Stimulated activated CD4-positive, alpha-beta T cell treated with anti-CD3 and anti-CD28 coated beads, Interleukin-15, amount 100 ng/mL, for 24 hours (primary cell): ENCODE results near the gene MFNG.
A peak's percentile ranks its signal among the peaks of the same experiment; 100 is the strongest.
"Not testable (repeated sequence)": the region's sequence is repeated elsewhere in the genome, so short reads cannot be mapped to it uniquely, and the experiment has no call there.

Source experiments
- DNase-seq: peaks from one replicate; pipeline ENCODE4 v3.0.0-alpha.2; 2020

The MFNG gene, protein sequence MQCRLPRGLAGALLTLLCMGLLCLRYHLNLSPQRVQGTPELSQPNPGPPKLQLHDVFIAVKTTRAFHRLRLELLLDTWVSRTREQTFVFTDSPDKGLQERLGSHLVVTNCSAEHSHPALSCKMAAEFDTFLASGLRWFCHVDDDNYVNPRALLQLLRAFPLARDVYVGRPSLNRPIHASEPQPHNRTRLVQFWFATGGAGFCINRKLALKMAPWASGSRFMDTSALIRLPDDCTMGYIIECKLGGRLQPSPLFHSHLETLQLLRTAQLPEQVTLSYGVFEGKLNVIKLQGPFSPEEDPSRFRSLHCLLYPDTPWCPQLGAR

DNA sequence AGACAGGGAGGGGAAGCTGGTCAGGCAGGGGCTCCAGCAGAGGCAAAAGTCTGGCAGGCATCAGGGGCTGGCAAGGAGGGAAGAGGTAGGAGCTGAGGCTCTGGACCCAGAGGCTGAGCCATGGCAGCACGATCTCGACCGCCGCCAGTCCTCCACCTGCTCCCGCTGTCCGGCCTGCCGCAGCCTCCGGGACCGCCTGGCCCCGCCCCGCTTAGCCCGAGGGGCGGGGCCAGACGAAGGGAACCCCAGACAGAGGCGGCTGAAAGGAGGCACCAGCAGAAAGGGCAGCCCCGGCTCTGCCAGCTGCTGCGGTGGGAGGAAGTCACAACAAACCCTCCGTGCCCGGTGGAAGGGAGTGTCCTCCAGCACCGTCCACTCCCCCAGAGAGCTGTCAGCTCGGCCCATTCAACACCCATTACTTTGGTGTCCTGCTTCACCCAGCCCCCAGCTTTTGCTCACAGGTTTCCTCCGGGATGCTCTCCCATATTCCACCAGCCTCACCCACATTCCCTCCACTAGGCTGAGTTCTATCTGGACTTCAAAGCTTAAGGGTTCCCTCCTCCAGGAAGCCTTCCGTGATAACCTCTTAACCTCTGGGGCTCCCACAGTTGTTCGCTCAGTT lies at the start of gene MFNG:
TSS of gene MFNG (minus strand) at position 161 of the 622 bp plus-strand sequence. CDS start 207 bp downstream, outside the sequence.
- peak; percentile 86 for DNase-seq

DNA sequence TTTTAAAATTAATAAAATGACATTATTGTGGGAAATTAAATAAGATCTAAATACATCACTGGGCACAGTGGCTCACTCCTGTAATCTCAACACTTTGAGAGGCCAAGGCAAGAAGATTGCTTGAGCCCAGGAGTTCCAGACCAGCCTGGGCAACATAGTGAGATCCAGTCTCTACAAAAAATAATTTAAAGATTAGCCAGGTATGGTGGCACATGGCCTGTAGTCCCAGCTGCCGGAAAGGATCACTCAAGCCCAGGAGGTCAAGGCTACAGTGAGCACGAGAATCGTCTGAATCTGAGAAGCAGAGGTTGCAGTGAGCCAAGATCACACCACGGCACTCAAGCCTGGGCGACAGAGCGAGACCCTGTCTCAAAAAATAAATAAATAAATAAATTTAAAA lies 49.0 kb upstream of the MFNG start:
- DNase-seq, result no peak

DNA sequence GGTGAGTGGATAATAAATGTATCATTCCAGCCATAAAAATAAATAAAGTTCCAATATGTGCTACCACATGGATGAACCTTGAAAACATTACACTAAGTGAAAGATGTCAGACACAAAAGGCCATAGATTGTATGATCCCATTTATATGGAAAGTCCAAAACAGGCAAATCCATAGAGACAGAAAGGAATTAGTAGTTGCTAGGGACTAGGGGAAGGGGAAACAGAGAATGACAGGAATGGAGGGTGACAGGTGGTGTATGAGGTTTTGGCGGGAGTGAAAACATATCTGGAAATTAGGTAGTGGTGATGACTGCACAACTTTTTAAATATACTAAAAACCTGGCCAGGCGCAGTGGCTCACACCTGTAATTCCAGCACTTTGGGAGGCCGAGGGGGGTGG lies 48.3 kb upstream of the MFNG start:
- no peak for DNase-seq

DNA sequence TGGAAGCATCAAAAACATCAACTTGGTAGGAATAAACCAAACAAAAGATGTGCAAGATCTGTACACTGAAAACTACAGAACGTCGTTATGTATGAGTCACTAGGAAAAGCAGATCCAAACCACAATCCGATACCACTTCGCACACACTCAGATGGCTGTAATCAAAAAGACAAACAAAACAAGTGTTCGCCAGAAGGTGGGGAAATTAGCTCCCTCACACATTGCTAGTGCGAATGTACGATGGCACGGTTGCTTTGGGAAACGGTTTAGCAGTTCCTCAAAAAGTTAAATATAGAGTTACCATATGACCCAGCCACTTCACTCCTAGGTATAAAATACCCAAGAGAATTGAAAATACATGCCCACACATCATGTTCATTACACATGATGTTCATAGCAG lies 47.8 kb upstream of the MFNG start:
- peak; percentile 14 for DNase-seq

DNA sequence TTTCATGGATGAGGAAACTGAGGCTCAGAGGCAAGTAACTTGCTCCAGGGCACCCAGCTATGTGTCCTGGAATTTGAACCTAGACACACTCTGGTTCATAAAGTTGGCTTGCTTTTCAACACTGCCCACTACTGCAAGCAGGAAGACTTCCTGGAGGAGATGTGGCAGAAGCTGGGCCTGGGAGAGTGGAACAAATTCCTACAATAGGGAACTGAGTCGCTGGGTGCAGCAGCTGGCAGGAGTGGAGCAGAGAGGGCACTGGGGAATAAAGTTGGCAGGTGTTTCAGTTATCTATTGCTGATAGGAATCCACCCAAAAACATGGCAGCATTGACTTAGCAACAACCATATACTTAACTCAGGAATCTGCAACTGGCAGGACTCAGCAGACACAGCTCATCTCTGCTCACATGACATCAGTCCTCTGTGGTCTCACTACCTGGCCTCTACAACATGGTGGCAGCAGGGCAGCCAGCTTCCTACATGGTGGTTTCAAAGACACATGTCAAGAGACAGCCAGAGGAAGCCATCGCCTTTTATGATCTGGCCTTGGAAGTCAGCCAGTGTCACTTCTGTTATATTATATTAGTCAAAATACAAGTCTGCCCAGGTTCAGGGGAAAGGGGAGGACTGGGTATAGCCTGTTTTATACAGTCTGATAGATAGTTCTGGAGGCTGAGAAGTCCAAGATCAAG lies 43.6 kb upstream of the MFNG start:
- no peak for DNase-seq

DNA sequence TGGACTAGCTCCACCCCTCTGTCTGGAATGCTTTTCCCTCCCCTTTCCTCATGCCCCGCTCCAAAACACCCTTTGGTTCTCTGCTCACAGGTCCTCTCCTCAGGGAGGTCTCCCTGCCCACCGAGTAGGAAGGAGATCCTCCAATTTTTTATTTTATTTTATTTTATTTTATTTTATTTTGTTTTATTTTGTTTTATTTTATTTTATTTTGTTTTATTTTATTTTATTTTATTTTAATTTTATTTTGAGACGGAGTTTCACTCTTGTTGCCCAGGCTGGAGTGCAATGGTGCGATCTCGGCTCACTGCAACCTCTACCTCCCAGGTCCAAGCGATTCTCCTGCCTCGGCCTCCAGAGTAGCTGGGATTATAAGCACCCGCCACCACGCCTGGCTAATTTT lies 41.8 kb upstream of the MFNG start:
- not testable (repeated sequence) for DNase-seq

DNA sequence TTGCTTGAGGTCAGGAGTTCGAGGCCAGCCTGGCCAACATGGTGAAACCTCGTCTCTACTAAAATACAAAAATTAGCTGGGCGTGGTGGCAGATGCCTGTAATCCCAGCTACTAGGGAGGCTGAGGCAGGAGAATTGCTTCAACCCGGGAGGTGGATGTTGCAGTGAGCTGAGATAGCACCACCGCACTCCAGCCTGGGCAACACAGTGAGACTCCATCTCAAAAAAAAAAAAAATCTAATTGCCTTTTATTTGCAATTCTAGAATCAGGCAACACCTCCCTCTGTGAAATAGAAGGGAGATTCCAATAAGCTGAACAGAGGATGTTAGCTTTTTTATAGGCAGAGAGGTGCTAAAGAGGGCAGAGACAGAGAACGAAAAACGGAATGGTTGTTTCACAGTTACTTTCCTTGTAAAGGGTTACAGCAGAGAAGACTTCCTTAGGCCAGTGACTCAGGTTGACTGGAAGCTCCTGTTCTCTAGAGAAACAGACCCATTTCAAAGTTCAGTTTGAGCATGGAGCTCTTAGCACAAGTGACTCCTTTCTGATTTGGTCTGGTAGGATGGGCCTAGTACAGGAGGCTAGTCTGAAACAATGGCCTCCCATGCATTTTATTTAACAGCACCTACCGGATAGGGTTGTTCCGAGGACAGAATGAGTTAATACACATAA lies 41.0 kb upstream of the MFNG start:
- DNase-seq, result not testable (repeated sequence)

DNA sequence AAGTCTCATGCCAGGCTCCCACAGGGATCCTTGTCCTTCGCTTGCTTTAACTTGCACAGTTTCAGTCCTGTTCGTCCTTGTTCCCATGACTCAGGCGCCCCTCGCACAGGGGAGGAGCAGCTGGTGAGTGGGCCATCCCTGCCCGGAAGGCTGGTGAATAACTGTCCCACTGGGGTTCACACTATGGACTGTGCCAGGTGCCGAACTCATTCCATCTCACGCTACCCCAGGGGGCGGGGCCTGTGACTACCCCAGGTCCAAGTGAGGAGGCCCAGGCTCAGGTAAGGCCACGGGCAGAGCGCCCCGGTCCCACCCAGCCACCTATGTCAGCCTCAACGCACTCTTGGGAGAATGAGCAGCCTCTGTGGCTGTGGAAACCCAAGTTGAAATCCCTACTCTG lies 40.2 kb upstream of the MFNG start:
- no peak for DNase-seq

DNA sequence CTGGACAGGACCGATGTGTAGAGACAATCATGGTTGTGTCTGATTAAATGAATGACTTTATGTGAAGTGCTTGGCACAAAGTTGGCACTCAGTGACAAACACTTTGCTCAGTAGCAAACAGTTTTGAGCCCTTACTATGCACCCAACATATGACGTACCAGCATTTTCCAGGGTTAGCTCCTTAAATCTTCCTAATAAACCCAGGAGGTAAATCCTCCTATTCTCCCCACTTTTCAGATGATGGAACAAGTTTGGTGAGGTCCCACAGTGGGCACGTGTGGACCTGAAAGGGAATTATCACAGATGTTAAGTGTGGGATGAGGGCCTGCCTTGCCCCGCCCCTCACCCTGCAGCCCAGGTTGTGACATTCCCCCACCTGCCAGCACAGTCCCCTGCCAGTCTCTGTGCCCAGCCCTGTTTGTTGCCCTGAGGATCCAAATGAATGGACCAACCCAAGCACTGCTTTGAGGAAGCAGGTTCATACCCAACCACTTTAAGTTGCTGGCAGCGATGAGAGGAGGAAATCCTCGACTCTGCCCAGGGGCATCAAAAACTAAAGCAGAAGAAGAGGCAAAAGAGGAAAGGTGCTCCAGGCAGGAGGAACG lies 39.7 kb upstream of the MFNG start:
- DNase-seq, result no peak

DNA sequence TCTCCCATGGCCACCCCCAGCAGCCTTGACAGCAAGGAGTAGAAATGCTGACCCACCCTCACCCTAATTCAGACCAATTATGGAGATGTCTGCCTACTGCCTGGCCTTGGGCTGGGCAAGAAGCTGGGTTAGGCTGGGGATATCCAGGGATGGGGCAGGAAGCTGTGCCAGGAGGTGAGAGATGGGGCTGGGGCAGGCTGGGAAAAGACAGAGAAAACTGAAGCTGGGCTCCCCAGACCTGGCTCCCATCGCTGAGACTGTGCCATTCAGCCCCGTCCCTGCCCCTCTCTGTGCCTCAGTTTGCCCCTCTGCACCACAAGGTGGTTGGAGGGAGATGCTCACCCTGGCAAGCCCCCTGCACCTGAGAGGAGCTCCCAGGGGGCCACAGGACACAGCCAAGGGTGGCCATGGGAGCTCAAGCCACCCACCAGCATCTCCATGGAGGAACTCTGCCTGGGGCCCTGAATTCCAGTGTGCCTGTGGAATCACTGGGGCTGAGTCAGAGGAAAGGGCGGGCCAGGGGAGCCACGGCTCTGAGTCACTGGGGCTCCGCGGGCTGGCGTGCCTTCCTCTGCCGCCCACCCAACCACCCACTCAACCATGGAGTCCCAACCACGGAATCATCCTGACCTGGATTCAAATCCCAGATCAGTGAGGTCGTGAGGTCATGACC lies 39.0 kb upstream of the MFNG start:
- peak; percentile 33 for DNase-seq

DNA sequence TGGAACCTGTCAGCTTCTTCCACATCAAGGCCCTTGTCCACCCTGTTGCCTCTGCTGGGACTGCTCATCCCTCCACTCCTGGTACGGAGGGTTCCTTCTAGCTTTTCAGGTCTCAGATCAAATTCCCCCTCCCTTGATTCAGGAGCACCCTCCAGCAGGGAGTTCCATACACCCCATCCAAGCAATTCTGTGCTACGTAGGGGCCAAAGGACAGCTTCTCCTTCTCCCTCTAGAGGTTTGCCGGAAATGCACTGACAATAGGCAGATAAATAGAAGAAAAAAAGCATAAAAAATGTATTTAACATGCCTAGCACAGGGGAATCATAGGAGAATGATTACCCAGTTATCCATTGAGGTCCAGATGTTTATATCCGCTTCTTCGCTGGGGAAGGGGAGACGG lies 36.3 kb upstream of the MFNG start:
- no peak for DNase-seq

DNA sequence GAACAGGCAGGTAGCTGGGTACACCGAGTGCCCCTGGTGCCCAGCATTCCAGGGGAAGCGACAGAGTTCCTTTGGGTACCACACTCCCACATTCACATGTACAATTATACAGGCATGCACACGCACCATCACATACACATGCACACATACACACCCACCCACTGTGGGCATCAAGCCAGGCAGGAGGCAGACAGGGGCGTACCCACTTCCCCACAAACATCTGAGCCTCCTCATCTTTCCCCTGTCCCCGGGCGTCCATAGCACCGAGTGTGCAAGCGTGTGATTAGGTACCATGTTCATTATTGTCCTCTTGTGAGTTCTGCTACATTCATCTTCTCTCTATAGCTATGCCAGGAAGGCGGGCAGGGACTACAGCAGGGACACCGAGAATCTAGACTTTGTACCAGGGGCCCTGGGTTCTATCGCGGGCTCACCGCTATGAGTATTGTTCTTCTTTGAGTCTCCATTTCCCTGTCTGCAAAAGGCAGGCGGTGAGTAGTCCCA lies 35.1 kb upstream of the MFNG start:
- no peak for DNase-seq

DNA sequence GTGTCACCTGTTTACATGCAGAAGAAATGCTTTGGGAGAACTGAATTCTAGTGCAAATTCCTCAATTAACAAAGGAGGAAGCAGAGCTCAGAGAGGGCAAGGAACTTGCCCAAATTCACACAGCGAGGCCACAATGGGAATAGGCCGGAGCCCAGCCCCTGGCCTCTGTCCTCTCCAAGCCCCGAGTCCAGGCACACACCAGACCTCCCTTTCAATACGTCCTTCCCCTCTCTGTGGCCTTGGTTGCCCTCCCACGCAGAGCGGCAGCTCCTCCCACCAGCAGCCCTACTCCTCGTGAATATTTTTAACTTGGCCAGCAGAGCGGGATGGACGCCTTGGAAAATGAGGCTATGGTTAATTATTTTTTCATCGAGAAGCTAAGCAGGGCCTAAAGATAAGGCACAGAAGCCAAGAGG lies 34.6 kb upstream of the MFNG start:
- no peak for DNase-seq

DNA sequence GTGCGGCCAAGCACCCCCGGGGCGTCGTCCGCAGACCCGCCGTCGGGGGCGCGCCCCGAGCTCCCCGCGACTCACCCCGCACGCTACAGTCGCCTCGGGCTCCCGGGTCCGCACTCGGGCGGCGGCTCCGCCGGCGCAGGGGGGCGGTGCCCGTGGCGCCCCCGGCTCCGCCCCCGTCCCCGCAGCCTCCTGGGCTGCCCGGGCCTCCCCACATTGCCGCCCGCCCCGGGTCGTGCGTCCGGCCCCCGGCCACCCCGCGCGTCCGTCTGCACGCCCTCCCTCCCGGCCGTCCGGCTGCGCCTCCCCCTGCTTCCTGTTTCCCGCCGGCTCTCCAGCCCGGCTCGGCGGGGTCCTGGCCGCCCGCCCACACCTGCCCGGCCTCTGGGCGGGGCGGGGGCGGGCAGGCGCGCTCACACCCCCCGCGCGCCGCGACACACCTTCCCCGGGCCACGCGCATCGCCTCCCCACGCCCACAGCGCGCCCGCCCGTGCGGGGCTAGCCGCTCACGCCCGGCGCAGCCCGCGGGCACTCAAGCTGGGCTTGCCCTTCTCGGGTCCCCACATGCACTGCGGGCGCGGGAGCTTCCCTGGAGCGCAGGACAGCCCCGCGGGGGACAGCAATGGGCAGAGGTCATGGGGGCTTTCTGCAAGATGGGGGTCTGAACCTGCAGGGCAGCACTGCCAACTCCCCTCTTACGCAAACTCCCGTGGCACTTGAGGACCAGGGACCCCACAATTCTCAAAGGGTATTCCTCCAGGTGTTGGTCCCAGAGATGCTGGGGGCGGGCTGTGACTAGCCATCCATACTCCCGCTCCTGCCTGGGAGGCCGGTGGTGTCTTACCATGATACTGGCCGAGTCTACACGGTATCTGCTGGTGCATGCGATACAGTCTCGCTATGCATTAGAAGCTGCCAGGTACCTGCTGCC lies 33.3 kb upstream of the MFNG start, which contains the start of gene CARD10:
TSS of gene CARD10 (minus strand) at position 148 of the 928 bp plus-strand sequence. CDS start 215 bp downstream, outside the sequence.
- peak; percentile 17 for DNase-seq

DNA sequence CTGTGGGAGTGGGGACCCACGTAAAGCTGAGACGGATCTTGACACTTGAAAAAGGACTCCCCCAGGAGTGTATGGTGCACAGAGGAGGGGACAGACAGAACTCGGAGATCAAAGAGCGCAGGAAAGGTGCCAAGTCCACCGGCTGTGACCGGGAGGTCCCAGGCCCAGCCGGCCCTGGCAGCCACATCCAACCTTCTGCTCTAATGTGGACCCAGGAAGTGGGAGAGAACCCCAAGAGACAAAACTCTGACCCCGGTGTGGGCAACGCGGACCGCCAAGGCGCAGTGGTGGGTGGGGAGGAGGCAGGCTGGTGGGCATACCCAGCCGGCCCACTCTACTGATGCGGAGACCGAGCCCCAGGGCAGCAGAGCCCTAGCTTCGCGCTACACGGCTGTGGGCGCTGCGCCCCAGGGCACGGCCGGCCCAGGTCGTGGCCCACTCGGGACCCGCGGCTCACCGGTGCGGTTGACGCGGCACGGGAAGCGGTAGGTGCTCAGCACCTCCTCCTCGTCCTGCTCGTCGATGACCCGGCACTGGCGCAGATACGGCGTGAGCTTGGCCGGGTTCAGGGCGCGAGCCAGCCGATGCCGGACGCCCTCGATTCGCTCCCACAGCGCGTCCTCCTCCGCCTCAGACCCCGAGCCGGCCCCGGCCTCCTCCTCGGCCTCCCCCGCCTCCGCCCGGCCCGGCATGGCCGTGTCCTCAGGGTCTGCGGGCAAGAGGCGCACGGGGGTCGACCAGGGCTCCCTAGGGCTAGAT lies 32.5 kb upstream of the MFNG start:
- DNase-seq, result peak; percentile 9

DNA sequence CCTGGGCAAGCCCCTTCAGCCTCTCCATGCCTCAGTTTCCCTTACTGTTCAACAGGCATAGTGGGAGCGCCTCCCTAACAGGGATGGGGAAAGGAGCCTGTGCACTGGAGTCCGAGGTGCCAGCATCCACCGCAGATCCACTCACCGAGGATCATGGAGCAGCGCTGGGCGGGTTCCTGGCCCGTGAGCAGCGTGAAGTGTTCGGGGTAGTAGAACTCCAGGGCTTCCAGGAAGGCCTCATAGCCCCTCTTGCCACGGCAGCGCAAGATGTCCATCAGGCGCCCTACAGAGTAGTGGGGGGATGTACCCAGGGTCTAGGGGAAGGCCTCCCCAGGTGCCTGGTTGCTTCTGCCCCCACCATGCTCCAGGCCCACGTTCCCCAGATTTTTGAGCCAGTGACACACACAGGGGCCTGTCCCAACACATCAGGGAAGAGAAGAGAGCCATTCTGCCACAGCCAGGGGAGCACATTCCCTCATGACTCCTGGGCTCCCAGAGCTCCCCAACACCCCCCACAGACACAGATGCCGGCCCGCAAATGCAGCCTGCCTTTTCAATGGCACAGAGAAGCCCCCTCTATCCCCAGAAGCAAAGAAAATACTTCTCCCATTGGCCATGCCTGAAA lies 31.8 kb upstream of the MFNG start:
- DNase-seq, result no peak

DNA sequence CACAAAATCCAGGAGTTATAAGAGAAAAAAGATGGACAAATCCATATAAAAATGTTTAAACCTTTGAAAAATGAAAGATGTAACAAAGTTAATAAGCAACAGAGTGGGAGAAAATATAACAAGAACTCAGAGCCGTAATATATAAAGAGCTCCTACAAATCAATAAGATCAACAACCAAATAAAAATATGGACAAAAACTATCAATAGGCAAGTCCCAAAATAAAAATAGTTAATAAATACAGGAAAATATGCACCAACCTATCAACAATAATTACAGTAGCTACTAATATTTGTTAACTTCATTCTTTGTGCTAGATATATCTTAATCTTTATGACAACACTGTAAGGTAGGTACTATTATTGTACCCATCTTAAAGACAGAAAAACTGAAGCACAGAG lies 30.3 kb upstream of the MFNG start:
- DNase-seq, result no peak

DNA sequence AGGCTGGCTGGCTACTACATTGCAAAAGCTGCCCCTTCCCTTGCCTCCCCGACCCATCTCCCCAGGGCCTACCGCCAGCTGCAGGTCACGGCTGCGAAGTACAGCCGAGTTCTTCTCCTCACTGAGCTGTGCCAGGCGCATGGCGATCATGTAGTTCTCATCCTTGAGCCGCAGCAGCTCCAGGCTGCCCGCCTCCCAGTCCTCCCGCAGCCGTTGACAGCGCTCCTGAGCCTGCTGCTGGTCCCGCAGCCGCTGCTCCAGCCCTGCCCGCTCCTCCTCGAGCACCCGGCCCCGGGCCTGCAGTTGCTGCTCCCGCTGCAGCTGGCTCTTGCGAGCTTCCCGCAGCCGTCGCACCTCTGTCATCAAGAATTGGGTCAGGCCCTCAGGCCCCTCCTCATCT lies 29.7 kb upstream of the MFNG start:
- no peak for DNase-seq

DNA sequence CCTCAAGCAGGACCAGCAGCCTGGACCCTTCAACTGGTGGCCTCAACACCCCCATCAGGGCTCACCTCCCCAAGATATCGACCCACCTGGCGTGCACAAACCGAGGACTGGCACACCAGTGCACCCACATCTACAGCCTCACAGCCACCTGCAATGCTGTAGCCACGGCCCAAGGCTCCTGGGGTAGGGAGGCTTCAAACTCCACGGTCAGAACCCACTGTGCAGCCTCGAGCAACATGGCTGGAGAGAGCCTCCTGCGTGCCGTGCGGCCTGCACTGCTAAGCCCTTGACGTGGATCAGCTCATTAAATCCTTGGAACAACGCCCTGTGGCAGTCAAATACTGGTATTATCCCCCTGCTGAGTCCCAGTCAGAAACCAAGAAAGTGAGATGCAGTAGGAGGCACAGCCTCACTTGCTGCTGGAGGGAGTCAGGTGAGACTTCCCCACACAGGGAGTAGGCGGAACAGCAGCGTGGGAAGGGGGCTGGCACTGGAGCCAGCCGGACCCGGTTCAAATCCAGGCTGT lies 28.4 kb upstream of the MFNG start:
- DNase-seq, result no peak
